Panc1 (cell line): ENCODE results near the gene CUL4A. TPM values are rescaled to one million over a fixed set of nuclear protein-coding genes. Genes with fewer than 3 reads are reported as not detected.

ENCODE experiments used
- ATAC-seq: fragments of 200-7000 bp; cut with Tn5 transposase; 2 replicates; pipeline ENCODE4 v1.9.1; 2020; ENCODE audit warnings: mild to moderate bottlenecking, moderate library complexity
- BruUV-seq: library from RNA; stranded (reverse); fragments of 400-500 nt; replicated peaks from 2 replicates; lab custom pipeline; 2021; lab: Mats Ljungman, UMichigan
- CTCF ChIA-PET: fragments of 300-600 bp; sonication (Branson Sonifier 250); formaldehyde crosslinking; loops from one replicate; lab custom pipeline; 2022; ENCODE audit warnings: antibody characterized with exemption; lab: Charles Lee
- POLR2A ChIA-PET: fragments of 300-600 bp; sonication (Branson Sonifier 250); formaldehyde crosslinking; loops from one replicate; lab custom pipeline; 2022; ENCODE audit warnings: antibody characterized with exemption; lab: Charles Lee
- DNase-seq: peaks from one replicate; pipeline ENCODE4 v3.0.0-alpha.2; 2010; ENCODE audit warnings: low read depth, low spot score
- H3K27ac ChIP-seq: 2 replicates; pipeline ENCODE4 v1.5.1; 2011; ENCODE audit warnings: mild to moderate bottlenecking, low read length, inconsistent platforms
- H3K27me3 ChIP-seq: fragments of 200-500 bp; sonication (Bioruptor generic); 2 replicates; pipeline ENCODE4 v1.6.0; 2014; ENCODE audit warnings: low read length, inconsistent platforms; ENCODE audit not compliant: control insufficient read depth, insufficient read depth
- H3K36me3 ChIP-seq: fragments of 200-500 bp; sonication (Bioruptor generic); 2 replicates; pipeline ENCODE4 v1.5.1; 2014; ENCODE audit warnings: inconsistent platforms, mild to moderate bottlenecking, low read length, moderate library complexity; ENCODE audit not compliant: control insufficient read depth, insufficient read depth
- H3K4me1 ChIP-seq: 2 replicates; pipeline ENCODE4 v1.5.1; 2011; ENCODE audit warnings: inconsistent platforms, mild to moderate bottlenecking, low read length, moderate library complexity; ENCODE audit not compliant: control insufficient read depth, insufficient read depth
- H3K4me3 ChIP-seq, 2 experiments: 2 replicates each; pipeline ENCODE4 v1.5.1; 2011 to 2012; ENCODE audit warnings: low read depth in 2 of 2, low read length in 2 of 2, mild to moderate bottlenecking in 2 of 2, inconsistent platforms in 1 of 2, moderate library complexity in 1 of 2
- H3K9me3 ChIP-seq: fragments of 200-500 bp; sonication (Bioruptor generic); 2 replicates; pipeline ENCODE4 v1.5.1; 2014; ENCODE audit warnings: low read depth, mild to moderate bottlenecking, inconsistent platforms, low read length, moderate library complexity; ENCODE audit not compliant: control insufficient read depth, insufficient read depth
- POLR2AphosphoS5 ChIP-seq: IDR thresholded peaks from 2 replicates; pipeline ENCODE4 v1.6.1; 2012; ENCODE audit warnings: mild to moderate bottlenecking, low read depth, low read length, moderate library complexity
- REST ChIP-seq, 2 experiments: IDR thresholded peaks; 2 replicates each; pipeline ENCODE4 v1.6.1; 2011 to 2012; ENCODE audit warnings: low read depth in 2 of 2, control low read depth in 1 of 2, low read length in 1 of 2, mild to moderate bottlenecking in 1 of 2, moderate library complexity in 1 of 2; ENCODE audit not compliant: insufficient read depth in 1 of 2
- SIN3A ChIP-seq: IDR thresholded peaks from 2 replicates; pipeline ENCODE4 v1.6.1; 2012; ENCODE audit warnings: low read depth, mild to moderate bottlenecking, low read length, moderate library complexity, borderline replicate concordance; ENCODE audit not compliant: insufficient read depth
- TCF7L2 ChIP-seq: IDR thresholded peaks from 2 replicates; pipeline ENCODE4 v1.6.1; 2011; ENCODE audit warnings: mild to moderate bottlenecking, low read depth, low read length, inconsistent platforms
- in situ Hi-C: cut with HindIII; loops from 2 replicates; pipeline ENCODE4 v1.10.0; 2016; ENCODE audit warnings: low sequenced_read_pairs, low pct_unique_long_range_greater_than_20kb
- intact Hi-C: fragments of 100-400 bp; cut with micrococcal nuclease; formaldehyde crosslinking; loops from one replicate; pipeline ENCODE4 v1.10.0; 2022; ENCODE audit not compliant: unreplicated experiment
- total RNA-seq: library from RNA; stranded (reverse); gene quantifications from one replicate; pipeline ENCODE4 v1.2.1, GENCODE V29; 2021; ENCODE audit not compliant: unreplicated experiment
- TF ChIP-seq, protein P1 (sequence below): fragments of 450-650 bp; IDR thresholded peaks from 2 replicates; pipeline ENCODE4 v1.5.1; 2017; ENCODE audit warnings: mild to moderate bottlenecking

Gene CUL4A
- total RNA-seq, 1 experiment from 2014 or later: 80.8 TPM

- intact Hi-C loops (no loop called here), in situ Hi-C loops (no loop called here)
- Histone ChIP-seq H3K27ac (peak overlapping the region; percentile 84), H3K4me3 (peak overlapping the region; percentile 77 to 82), H3K9me3 (no peaks in the 10 kb centered on the region), H3K4me1 (peaks cover 19% of the 10 kb centered on the region; the same call in 1 of the 2 replicates), H3K27me3 (no peaks in the 10 kb centered on the region), H3K36me3 (peaks cover 4% of the 10 kb centered on the region)
- POLR2A ChIA-PET: no interaction called here
- no peak for TF ChIP-seq POLR2AphosphoS5
- TF ChIP-seq, protein P1, sequence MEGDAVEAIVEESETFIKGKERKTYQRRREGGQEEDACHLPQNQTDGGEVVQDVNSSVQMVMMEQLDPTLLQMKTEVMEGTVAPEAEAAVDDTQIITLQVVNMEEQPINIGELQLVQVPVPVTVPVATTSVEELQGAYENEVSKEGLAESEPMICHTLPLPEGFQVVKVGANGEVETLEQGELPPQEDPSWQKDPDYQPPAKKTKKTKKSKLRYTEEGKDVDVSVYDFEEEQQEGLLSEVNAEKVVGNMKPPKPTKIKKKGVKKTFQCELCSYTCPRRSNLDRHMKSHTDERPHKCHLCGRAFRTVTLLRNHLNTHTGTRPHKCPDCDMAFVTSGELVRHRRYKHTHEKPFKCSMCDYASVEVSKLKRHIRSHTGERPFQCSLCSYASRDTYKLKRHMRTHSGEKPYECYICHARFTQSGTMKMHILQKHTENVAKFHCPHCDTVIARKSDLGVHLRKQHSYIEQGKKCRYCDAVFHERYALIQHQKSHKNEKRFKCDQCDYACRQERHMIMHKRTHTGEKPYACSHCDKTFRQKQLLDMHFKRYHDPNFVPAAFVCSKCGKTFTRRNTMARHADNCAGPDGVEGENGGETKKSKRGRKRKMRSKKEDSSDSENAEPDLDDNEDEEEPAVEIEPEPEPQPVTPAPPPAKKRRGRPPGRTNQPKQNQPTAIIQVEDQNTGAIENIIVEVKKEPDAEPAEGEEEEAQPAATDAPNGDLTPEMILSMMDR: no peak
- no peak for TF ChIP-seq REST (IDR thresholded peaks at IDR 0.05; ENCODE audit: insufficient read depth in 1 of 2, low read depth in 2 of 2, low read length in 1 of 2)
- no peak for TF ChIP-seq SIN3A
- no peak for TF ChIP-seq TCF7L2
- DNase-seq: no peak
- no TSS peak for BruUV-seq
- CTCF ChIA-PET: no interaction called here
- peak; percentile 39 for ATAC-seq
Observed at GRCh38 chr13:113209759-113210421, 477 bp downstream of the CUL4A start.

DNA sequence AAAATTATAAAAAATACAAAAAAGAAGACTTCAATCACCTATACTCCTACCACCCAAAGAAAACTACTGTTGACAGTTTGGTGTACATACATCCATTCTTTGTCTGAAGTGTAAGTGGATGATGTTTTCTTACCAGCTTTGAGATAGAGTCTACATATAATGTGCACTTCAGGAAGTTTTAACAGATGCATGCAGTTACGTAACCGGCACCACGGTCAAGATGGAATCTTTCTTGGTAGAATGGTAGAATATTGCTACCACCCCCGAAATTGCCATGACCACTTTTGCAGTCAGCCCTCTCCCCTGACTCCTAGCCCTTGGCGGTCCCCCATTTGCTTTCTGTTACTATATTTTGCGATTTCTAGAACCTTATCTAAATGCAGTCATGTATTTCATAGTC is 1.4 kb downstream of the CUL4A start:
- in situ Hi-C loops: no loop called here
- Histone ChIP-seq H3K4me1 (peaks cover 20% of the 10 kb centered on the region), H3K4me3 (peak overlapping the region; percentile 77 to 82), H3K36me3 (peaks cover 4% of the 10 kb centered on the region), H3K9me3 (no peaks in the 10 kb centered on the region), H3K27me3 (no peaks in the 10 kb centered on the region), H3K27ac (peak overlapping the region; percentile 84; the same call in 1 of the 2 replicates)
- DNase-seq: no peak
- intact Hi-C loops: no loop called here
- ChIA-PET CTCF (no interaction called here), POLR2A (interaction anchor here (0.5 kb wide), 1 partner anchor 1681 kb away, joined by 3 read pairs; no protein-coding TSS in a partner anchor)
- no peak for ATAC-seq
- no peak for TF ChIP-seq REST (IDR thresholded peaks at IDR 0.05; ENCODE audit: insufficient read depth in 1 of 2, low read depth in 2 of 2, low read length in 1 of 2)
- TF ChIP-seq SIN3A: no peak
- TF ChIP-seq, protein P1: no peak
- TF ChIP-seq POLR2AphosphoS5: no peak
- TF ChIP-seq TCF7L2: no peak
- BruUV-seq: TSS peak; percentile 86
